Daoy (cell line): ENCODE measurements around the gene TMEM115. TPM values are rescaled to one million over a fixed set of nuclear protein-coding genes. Genes with fewer than 3 reads are reported as not detected.

Experiments
- DNase-seq: peaks from one replicate; pipeline ENCODE4 v3.0.0-alpha.2; 2015; ENCODE audit warnings: low read depth
- total RNA-seq: library from RNA; depleted of rRNA; stranded (reverse); fragments of >200 nt; shearing (Covaris generic); gene quantifications from 2 replicates; pipeline ENCODE4 v1.2.3, GENCODE V29; 2014; rRNA removed

Gene TMEM115
- total RNA-seq = 26.6 and 33.9 TPM in 2 replicates

GRCh38 chr3:50358911-50359759 lies at the start of gene TMEM115:
TSS of gene TMEM115 (minus strand) at chr3:50359521. CDS start at chr3:50359063, 458 bp downstream.
- DNase-seq = peak; percentile 97

DNA sequence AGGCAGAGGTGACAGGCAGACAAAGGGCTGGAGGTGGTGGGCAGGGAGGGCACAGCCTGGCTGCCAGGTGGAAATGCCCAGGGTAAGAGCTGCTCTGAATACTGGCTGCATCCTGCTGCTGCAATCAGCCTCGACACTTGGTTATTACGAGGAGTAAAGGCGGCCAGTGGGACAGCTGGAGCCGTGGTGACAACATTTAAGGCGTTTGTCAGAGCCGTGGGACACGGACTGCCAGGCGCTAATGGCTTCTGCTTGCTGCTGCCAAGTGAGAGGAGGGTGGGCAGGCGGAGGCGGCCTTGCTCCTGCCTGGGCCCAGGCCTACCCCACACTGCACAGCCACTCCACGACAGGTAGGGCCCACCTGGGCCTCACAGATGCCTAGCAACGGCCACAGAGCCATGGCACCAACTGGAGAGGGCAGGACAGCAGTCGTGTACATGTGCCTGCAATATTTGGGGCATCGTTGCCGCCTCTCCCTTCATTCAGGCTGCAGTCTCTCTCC lies 49.2 kb upstream of the TMEM115 start:
- no peak for DNase-seq

DNA sequence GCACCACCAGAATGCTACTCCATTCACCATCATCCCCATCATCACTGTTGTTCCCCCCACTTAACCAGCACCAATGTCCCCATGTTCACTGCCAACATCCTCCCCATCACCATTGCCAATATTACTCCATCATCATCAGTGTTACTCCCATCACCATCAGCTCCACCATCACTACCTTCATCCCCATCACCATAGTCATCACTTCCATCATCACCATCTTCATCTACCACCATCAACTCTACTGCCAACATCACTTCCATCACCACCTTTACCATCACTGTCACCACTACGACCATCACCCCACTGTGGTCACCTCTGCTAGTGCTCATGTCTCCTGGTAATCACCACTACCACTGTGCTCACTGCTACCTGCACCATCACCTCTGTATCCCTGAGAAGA lies 47.2 kb upstream of the TMEM115 start:
- DNase-seq = no peak

GRCh38 chr3:50405249-50405648 lies 45.9 kb upstream of the TMEM115 start:
- DNase-seq = peak; percentile 11

GRCh38 chr3:50401978-50402595 lies 42.8 kb upstream of the TMEM115 start:
- no peak for DNase-seq

GRCh38 chr3:50396502-50396901 lies 37.2 kb upstream of the TMEM115 start:
- DNase-seq = no peak

DNA sequence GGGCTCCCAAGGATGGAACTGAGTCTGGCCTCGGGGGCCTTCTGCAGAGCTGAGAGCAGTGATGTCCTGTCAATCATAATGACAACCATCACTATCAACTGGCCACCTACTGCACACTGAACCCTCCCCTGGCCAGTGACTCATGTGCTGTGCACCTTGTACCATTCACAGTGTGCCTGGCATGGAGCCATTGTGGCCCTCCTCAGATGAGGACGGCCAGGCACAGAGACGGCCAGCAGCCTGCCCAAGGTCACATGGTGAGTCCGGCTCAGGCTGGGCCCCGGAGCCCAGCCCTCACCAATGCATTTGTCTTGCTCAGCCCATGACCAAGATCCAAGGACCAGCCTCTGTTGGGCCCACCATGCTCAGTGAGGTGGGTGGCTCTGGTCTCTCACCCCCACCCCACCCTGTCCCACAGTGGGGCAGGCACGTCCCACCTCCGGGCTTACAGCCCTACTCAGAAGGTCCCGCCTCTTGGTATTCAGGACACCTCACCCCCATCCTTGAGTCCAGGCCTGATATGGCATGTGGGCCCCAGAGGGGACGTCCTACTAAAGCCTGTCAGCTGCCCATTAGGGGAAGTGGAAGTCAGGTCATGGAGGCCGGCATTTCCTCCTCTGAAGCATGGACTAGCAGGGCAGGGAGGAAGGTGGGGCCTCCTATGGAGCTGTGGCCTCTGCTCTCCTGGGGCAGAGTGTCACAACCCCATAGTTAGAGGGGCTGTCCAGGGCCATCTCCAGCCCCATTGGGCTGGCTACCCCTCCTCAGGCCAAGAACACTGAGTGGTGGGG lies 35.9 kb upstream of the TMEM115 start:
- DNase-seq = no peak

DNA sequence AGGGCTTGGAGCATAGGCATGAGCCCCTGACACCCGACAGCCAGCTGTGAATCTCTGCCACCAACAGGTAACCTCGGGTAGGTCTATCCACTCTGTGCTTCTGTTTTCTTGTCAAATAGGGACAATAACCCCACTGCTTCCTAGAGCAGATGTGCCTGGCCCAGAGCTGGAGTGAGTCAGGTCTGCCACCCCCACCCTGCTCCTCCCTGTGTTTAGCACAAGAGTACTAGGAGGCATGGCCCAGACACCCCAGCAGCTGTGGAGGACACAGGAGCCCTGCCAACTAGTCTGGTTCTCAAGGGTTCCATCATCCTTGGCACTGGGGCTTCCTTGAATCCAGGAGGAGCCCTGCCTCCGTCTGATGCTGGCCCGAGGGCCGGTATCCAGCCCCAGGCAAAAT lies 33.7 kb upstream of the TMEM115 start:
- no peak for DNase-seq

DNA sequence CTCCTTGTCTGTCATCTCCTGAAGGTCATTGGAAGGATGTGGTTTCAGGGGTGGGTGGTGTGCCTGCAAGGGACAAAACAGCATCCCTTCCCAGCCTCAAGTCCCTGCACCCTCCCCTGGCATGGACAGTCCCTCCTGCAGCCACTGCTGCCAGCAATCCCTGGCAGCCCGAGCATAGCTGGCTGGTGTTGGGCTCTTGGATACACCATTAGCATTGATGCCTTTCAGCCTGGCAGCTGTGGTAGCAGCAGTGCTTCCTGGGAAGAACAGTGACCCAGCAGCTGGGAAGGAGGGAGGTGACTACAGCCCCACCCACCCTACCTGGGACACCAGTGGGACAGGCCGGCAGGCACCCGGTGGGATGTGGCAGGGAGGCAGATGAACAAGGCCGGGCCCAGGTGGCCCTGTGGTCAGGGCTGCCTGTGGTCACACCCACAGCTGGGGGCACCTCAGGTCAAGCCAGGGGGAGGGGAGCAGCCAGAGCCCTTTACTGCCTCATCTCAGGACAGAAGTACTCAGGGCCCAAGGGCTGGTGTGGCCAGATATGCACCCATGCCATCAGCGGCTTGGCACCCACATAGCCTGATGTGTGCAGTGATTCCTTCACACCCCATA lies 32.9 kb upstream of the TMEM115 start:
- no peak for DNase-seq

DNA sequence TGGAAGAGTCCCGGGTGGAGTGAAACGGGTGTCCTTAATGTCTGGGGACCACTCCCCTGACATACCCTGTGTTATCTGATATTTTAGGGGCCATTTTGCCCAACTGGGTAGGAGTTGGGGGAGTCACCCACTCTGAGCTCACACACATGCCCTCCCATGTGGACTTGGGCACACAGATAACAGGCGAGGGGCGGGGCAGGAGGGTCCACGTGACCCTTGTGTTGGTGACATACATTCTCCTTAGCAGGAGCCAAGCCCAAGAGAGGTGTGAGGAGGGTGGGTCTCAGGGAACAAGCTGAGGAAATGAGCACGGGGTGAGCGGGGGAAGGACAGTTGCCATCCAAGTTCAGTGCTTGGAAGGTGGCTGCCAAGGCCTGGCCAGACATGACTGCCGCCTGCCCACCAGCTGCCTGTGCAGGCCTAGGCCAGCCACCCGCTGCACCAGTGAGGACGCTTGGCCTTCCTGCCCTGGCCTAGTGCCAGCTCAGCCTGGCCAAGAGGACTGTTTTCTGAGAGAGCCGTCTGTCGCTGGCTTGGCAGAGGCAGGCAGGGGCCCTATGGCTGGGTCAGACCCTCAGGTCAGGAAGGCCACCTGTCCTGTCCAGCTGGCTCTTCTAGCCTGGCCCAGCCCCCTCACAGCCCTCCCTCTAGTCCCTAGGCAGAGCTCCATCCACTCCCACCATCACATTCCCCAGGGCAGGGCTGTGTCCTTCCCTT lies 31.3 kb upstream of the TMEM115 start:
- no peak for DNase-seq

- no peak for DNase-seq
Observed at GRCh38 chr3:50389414-50389767, 30.1 kb upstream of the TMEM115 start.

DNA sequence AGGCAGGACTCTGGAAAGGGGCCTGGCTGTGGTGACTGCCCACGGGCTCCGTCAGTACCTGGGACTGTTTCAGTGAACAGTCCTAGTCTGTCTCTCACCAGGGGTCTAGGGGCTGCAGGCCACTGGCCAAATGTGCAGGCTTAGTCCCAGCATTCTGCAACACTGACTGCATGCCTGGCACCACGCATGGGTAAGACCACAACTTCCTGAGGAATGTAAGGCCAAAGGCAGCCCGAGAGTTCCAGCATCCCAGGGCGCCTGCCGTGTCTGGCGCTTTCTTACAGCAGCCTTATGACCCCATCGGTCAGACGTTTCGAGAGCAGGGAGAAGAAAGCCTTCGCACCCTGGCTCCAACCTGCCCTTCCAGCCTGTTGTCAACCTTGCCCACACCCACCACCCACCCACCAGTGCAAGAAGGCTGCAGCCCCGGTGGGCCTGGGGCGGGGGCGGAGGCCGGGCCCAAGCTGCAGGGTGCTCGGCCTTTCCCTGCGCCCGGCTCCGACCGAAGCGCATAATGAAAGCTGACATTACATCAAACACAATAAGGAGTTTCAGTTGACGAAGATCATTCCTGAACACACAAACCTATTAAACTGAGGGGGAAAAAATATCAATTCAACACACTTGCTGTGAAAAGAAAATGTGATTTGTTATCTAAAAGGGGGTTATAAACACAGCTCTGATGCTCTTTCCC lies 29.5 kb upstream of the TMEM115 start:
- peak; percentile 22 for DNase-seq

- DNase-seq = no peak
Observed at GRCh38 chr3:50388016-50388719, 28.8 kb upstream of the TMEM115 start.

GRCh38 chr3:50385754-50386153 lies 26.4 kb upstream of the TMEM115 start:
- no peak for DNase-seq

- DNase-seq = no peak
Observed at GRCh38 chr3:50383750-50384149, 24.4 kb upstream of the TMEM115 start.

GRCh38 chr3:50382722-50383121 lies 23.4 kb upstream of the TMEM115 start:
- DNase-seq = no peak

GRCh38 chr3:50381383-50381782 lies 22.1 kb upstream of the TMEM115 start:
- DNase-seq = no peak

- DNase-seq = no peak
Observed at GRCh38 chr3:50380405-50381085, 21.2 kb upstream of the TMEM115 start.

DNA sequence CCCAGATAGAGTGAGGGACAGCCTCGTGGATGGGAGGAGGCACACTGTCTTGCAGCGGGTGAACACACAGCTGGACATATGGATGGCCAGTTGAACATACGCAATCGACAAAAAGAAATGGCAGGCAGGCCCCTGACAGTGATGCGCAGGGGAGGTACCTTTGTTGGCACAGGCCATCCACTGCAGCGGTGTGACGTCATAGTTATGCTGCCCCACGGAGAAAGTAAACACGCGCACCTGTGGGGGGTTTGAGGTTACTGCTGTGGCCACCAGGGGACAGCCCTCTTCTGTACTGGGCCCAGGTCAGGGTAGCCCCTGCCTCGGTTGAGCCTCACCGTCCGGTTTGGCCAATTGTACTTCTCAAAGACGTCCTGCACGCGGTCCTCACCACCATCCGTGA lies 19.4 kb upstream of the TMEM115 start:
- DNase-seq = no peak
